ENCODE data around the gene ATXN7L1.

Gene ATXN7L1

GRCh38 chr7:105639667-105640493 is 236.5 kb downstream of the ATXN7L1 start:
- no peak for DNase-seq

GRCh38 chr7:105638902-105639495 is 237.4 kb downstream of the ATXN7L1 start:
- DNase-seq, result no peak

- DNase-seq, result no peak
Measured at GRCh38 chr7:105638334-105638733, 238.1 kb downstream of the ATXN7L1 start.

- DNase-seq, result no peak
Measured at GRCh38 chr7:105637755-105638154, 238.6 kb downstream of the ATXN7L1 start.

GRCh38 chr7:105636982-105637381 is 239.4 kb downstream of the ATXN7L1 start:
- DNase-seq, result no peak

- DNase-seq, result no peak
Measured at GRCh38 chr7:105635197-105635596, 241.2 kb downstream of the ATXN7L1 start.

- DNase-seq, result no peak
Measured at GRCh38 chr7:105625986-105626385, 250.4 kb downstream of the ATXN7L1 start.

- no peak for DNase-seq
Measured at GRCh38 chr7:105623906-105624305, 252.5 kb downstream of the ATXN7L1 start.

DNA sequence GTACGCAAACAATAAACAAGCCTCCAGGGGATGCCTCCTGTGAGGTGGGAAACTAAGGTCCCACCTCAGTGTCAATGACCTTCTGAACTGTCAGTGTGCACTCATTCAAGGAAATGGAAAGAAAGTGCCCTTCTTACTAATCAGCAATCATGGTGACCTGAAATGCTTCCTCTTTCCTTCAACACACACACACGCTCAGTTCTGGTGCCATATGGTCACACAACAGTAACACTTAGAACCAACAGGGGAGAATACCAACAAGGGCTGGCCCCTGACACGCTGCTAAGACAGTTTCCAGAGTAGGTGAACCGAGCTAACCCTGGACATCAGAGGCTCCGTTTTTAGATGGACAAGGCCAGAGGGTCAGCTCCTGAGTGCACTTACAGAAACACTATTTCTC is 253.0 kb downstream of the ATXN7L1 start:
- no peak for DNase-seq

DNA sequence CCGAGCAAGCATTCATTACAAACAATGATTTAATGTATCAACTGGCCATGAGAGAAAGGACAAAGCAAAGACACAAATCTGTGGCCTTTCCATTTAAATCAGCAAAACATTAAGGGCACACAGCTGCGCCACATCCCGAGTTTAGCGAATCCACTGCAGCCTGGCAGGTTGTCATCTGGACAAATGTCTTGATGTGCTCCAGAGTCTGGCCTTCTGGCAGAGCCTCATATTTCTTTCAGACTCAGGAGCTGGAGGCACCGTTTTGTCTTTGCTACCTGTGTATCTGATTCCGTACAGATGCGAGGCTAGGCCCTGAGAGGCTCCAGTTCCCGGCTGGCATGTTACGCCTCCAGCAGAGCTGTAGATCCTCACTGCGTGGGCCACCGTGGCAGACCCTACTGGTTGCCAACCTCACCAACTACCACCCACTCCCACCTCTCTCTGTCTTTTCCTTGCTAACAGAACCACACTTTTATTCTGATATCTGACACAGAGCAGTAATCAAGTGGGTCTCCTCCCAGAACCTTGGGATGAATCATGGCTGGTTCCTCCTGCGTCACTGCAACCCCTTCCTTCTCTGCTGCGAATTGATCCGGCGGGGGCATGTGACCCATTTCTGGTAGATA is 254.2 kb downstream of the ATXN7L1 start:
- DNase-seq, result no peak

DNA sequence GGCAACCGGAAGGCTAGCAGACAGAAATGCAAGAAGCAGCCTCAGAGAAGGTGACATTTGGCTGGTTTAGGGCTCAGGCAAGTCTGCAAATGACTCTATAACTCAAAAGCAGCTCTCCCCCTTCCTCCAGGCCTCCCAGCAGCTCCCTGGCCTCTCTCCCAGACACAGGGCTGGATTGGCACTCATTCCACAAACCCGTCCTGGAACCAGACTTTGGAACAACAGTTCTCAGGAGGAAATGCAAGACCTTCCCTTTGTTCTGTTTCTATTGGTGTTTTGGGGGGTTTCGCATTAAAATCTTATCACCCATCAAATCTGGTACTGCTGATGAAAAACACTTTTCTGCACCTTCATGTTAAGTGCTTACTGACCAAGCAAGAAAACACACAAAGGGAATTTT is 254.8 kb downstream of the ATXN7L1 start:
- DNase-seq, result no peak

- no peak for DNase-seq
Measured at GRCh38 chr7:105621176-105621575, 255.2 kb downstream of the ATXN7L1 start.

DNA sequence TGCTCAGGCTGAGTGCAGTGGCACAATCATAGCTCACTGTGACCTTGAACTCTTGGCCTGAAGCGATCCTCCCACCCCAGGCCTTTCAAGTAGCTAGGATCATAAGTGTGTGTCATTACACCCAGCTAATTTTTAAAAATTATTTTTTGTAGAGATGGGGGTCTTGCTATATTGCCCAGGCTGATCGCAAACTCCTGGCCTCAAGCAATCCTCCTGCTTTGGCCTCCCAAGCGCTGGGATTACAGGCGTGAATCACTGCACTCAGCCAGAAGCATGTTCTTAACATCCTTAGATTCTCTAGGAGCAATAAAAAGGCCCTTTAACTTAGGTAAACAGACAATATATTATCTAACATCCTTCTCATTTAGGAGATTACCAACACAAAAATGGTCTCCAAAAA is 256.8 kb downstream of the ATXN7L1 start:
- no peak for DNase-seq

GRCh38 chr7:105618016-105618296 is 258.4 kb downstream of the ATXN7L1 start:
- no peak for DNase-seq

DNA sequence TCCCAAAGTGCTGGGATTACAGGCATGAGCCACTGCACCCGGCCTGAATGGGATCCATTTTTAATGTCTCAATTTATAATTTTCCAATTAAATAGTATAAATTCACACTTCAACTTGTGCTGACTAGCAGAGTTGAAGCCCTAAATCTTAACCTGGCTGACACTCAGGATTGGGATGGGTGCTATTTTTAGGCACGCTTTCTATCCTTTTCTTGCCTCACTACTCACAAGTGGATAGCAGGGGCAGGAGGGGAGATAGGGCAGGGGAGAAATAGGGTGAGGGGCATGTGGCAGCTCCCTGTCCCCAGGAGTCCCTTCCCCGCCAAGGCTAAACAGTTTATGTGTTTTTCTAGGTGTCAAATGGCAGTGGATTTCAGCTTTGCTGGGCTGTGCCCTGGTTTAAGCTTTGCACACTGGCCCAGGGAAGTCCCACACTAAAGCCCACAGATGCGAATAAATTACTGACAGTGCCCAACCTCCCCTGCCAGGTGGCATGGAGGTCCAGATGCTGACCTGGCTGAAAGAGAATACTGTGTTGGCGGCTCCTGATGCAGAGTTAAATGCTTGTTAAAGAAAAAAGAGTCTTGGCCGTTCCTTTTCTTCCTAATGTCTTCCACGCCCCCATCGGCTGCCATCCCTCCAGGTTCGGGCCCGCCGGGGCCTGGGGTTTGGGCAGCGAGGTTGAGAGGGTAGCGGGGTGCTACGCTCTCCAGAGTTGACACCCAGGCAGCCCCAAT is 259.0 kb downstream of the ATXN7L1 start:
- no peak for DNase-seq

- no peak for DNase-seq
Measured at GRCh38 chr7:105614341-105614840, 262.0 kb downstream of the ATXN7L1 start.

GRCh38 chr7:105613611-105614330 is 262.6 kb downstream of the ATXN7L1 start:
- no peak for DNase-seq

DNA sequence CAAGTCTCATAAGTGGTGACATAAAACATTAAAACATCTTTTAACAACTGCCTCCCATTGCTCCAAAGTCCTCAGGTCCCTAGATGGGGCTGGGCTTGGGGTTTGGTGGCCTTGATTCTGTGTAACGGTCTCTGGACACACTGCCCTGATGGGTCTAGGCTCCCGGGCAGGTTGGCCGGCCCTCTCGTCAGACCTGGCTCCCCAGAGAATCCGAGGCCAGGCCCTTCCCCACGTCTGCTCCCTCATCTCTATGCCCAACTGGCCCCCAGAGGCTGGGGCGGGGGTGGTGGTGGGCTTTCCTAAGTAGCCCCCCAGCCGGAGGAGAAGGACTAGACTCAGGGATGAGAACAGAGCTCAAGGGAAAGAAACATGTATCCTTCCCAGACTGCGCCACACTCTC is 263.6 kb downstream of the ATXN7L1 start:
- DNase-seq, result no peak

DNA sequence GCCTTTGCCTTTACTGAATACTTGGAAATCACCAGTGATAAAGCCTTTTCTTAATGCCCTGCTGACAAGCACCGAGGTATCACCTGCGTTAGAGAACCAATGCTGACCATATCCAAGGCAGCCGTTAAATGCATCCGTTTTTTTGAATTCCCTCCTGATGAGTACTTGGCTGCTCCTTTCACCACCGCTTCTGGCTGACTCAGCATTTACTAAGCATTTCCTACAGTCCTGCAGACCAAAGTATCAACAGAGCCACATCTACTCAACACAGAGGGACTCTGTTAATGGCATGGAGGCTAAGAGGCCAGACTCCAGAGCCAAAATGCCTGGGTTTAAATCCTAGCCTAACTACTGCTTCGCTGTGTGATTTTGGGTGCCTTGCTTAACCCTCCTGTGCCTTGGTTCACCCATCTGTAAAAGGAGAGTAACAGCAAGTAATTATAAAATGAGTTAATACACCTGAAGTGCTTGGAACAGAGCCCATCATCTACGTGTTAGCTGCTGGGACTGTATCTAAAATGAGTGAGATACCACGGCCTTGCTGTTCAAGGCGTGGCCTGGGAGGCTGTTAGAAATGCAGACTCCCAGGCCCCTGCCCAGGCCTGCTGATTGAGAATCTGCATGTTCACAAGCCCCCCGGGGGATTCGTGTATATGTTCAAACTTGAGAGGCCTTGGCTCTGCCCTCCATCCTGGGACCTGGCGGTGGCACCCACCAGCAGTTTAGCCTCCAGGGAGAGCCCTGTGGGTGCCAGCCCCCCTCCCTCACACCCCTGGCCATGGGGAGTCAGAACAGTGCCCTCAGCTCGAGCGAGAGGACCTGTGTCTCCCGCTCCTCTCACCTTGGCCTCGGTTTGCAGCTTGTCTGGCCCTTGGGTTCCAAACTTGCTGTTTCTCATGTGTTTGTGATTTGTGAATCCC is 264.3 kb downstream of the ATXN7L1 start:
- no peak for DNase-seq

GRCh38 chr7:105610165-105610930 is 266.1 kb downstream of the ATXN7L1 start:
- DNase-seq, result no peak
